ENCODE measurements around the gene RASA3.

GRCh38 chr13:114105521-114106225, 26.8 kb downstream of the RASA3 start:
- no peak for TF ChIP-seq CTCF (IDR thresholded peaks at IDR 0.05)
- peak; percentile 52 to 62 for TF ChIP-seq POLR2AphosphoS5 (IDR thresholded peaks at IDR 0.05)

Data from esophagus muscularis mucosa (tissue), 3 donors.